GM12878 (cell line): ENCODE measurements around the gene ITCH. TPM values are rescaled to one million over a fixed set of nuclear protein-coding genes. Genes with fewer than 3 reads are reported as not detected.
A peak's percentile ranks its signal among the peaks of the same experiment; 100 is the strongest.

ENCODE experiments used
- ATAC-seq: fragments of 200-7000 bp; cut with Tn5 transposase; 3 replicates; pipeline ENCODE4 v1.9.1; 2020; ENCODE audit warnings: mild to moderate bottlenecking, moderate library complexity
- BruUV-seq: library from RNA; stranded (reverse); fragments of 400-500 nt; replicated peaks from 2 replicates; lab custom pipeline; 2021; lab: Mats Ljungman, UMichigan
- CTCF ChIA-PET: fragments of 300-600 bp; sonication (Branson Sonifier 250); formaldehyde crosslinking; extraction: SDS; loops from one replicate; lab custom pipeline; 2021; ENCODE audit warnings: inconsistent platforms; lab: Yijun Ruan, JAX
- POLR2A ChIA-PET: fragments of 350-600 bp; formaldehyde crosslinking; extraction: SDS; loops from one replicate; lab custom pipeline; 2021; ENCODE audit warnings: inconsistent platforms; lab: Charles Lee
- RAD21 ChIA-PET: fragments of 300-600 bp; sonication (Branson Sonifier 250); formaldehyde crosslinking; loops from one replicate; lab custom pipeline; 2023; ENCODE audit warnings: antibody characterized with exemption; ENCODE audit not compliant: unreplicated experiment; lab: Charles Lee
- SMC1A ChIA-PET: fragments of 300-600 bp; sonication (Branson Sonifier 250); formaldehyde crosslinking; loops from one replicate; lab custom pipeline; 2023; ENCODE audit not compliant: unreplicated experiment, uncharacterized antibody; lab: Charles Lee
- DNase-seq: peaks from one replicate; pipeline ENCODE4 v3.0.0-alpha.2; 2011; ENCODE audit warnings: low read depth, low spot score
- FAIRE-seq: peaks from 3 replicates; lab custom pipeline; 2011; peaks lifted over from hg19 to GRCh38; lab: Jason Lieb, UNC
- H2AFZ ChIP-seq: 2 replicates; pipeline ENCODE4 v1.6.0; 2011; ENCODE audit warnings: low read depth, low read length, control low read depth; ENCODE audit not compliant: control insufficient read depth
- H3K27ac ChIP-seq: 2 replicates; pipeline ENCODE4 v1.5.1; 2011; ENCODE audit warnings: control low read depth; ENCODE audit not compliant: control insufficient read depth, insufficient read depth
- H3K27me3 ChIP-seq, 2 experiments: replicated peaks in 1 of 2; 2 replicates each; pipeline versions ENCODE4 v1.6.0 to v1.6.1; 2011; ENCODE audit warnings: low read length in 1 of 2; ENCODE audit not compliant: control insufficient read depth in 2 of 2, insufficient read depth in 2 of 2
- H3K36me3 ChIP-seq, 2 experiments: 2 replicates each; pipeline ENCODE4 v1.5.1; 2011; ENCODE audit warnings: low read length in 1 of 2; ENCODE audit not compliant: control insufficient read depth in 2 of 2, insufficient read depth in 2 of 2
- H3K4me1 ChIP-seq: 2 replicates; pipeline ENCODE4 v1.6.1; 2011; ENCODE audit warnings: mild to moderate bottlenecking, low read length, moderate library complexity, mixed read lengths; ENCODE audit not compliant: control insufficient read depth, insufficient read depth
- H3K4me2 ChIP-seq: 2 replicates; pipeline ENCODE4 v1.6.0; 2011; ENCODE audit warnings: control low read depth; ENCODE audit not compliant: control insufficient read depth, insufficient read depth
- H3K4me3 ChIP-seq: fragments of 200-600 bp; sonication (generic); 2 replicates; pipeline ENCODE4 v1.5.1; 2016
- H3K79me2 ChIP-seq: 2 replicates; pipeline ENCODE4 v1.6.0; 2011; ENCODE audit warnings: low read length; ENCODE audit not compliant: control insufficient read depth, insufficient read depth
- H3K9ac ChIP-seq: 2 replicates; pipeline ENCODE4 v1.8.0; 2011; ENCODE audit warnings: low read length, control low read depth, mixed read lengths; ENCODE audit not compliant: control insufficient read depth, insufficient read depth
- H3K9me3 ChIP-seq: replicated peaks from 3 replicates; pipeline ENCODE4 v1.5.1; 2011; ENCODE audit warnings: mild to moderate bottlenecking, low read length; ENCODE audit not compliant: control insufficient read depth, insufficient read depth
- H4K20me1 ChIP-seq: 2 replicates; pipeline ENCODE4 v1.6.0; 2011; ENCODE audit not compliant: control insufficient read depth, insufficient read depth
- CBFB ChIP-seq: IDR thresholded peaks from 2 replicates; pipeline ENCODE4 v1.6.1; 2016; ENCODE audit warnings: antibody characterized with exemption, low read depth
- CHD4 ChIP-seq: fragments of 200-600 bp; sonication (generic); IDR thresholded peaks from 2 replicates; pipeline ENCODE4 v1.6.1; 2016; ENCODE audit warnings: mild to moderate bottlenecking
- EZH2 ChIP-seq: IDR thresholded peaks from 2 replicates; pipeline ENCODE4 v1.6.1; 2012; ENCODE audit warnings: low read depth, mild to moderate bottlenecking, control low read depth, inconsistent platforms, low read length, borderline replicate concordance; ENCODE audit not compliant: control insufficient read depth
- FOXK2 ChIP-seq: fragments of 450-650 bp; IDR thresholded peaks from 2 replicates; pipeline ENCODE4 v1.6.1; 2017; ENCODE audit warnings: mild to moderate bottlenecking, moderate library complexity
- IKZF1 ChIP-seq: fragments of 450-650 bp; conservative IDR thresholded peaks from 2 replicates; pipeline ENCODE4 v1.6.1; 2017; ENCODE audit warnings: antibody characterized with exemption, mild to moderate bottlenecking
- NBN ChIP-seq: fragments of 450-650 bp; IDR thresholded peaks from 2 replicates; pipeline ENCODE4 v1.6.1; 2016
- POLR2A ChIP-seq: IDR thresholded peaks from 2 replicates; pipeline ENCODE4 v1.6.1; 2011; ENCODE audit warnings: low read depth, mild to moderate bottlenecking, low read length
- RAD21 ChIP-seq: IDR thresholded peaks from 2 replicates; pipeline ENCODE4 v1.6.1; 2011; ENCODE audit warnings: mild to moderate bottlenecking, low read depth, low read length, moderate library complexity; ENCODE audit not compliant: insufficient read depth
- SP1 ChIP-seq: IDR thresholded peaks from one replicate; pipeline ENCODE4 v1.6.1; 2011; ENCODE audit warnings: low read depth, low read length
- ZNF217 ChIP-seq: fragments of 450-650 bp; IDR thresholded peaks from 2 replicates; pipeline ENCODE4 v1.6.1; 2017; ENCODE audit warnings: antibody characterized with exemption, mild to moderate bottlenecking
- ZNF384 ChIP-seq: IDR thresholded peaks from 2 replicates; pipeline ENCODE4 v1.6.1; 2012; ENCODE audit warnings: low read depth, mild to moderate bottlenecking, low read length, improper control_type of control experiment, borderline replicate concordance
- WGBS: methylation state at CpG from one replicate; pipeline ENCODE4 v1.1.6; 2016; ENCODE audit warnings: low lambda C conversion rate; ENCODE audit not compliant: insufficient replicate concordance, insufficient coverage; ENCODE audit errors: missing lambda C conversion rate; 5-methylcytosine and 5-hydroxymethylcytosine counted together
- in situ Hi-C: fragments of 300-500 bp; cut with MboI; formaldehyde crosslinking; loops from 9 replicates; pipeline ENCODE4 v1.14.3; 2018; ENCODE audit warnings: mixed read lengths
- intact Hi-C: fragments of 100-400 bp; cut with micrococcal nuclease; formaldehyde crosslinking; loops from one replicate; pipeline ENCODE4 v1.14.2; 2022; ENCODE audit not compliant: unreplicated experiment
- polyA plus RNA-seq, 11 experiments: library from polyadenylated mRNA; depleted of rRNA in 4 of 11; unstranded in 6 of 11; stranded (reverse) in 5 of 11; fragments of >200 nt; fragmentation: Nextera tagmentation in 4 of 11; fragmentation: Illumina TruSeq in 1 of 11; extraction: Ambion mirVana in 4 of 11; extraction: Trizol in 1 of 11; gene quantifications; 1 replicate in 1 of 11; 2 replicates in 10 of 11; pipeline versions ENCODE4 v1.2.1 to v1.2.3, GENCODE V29; 2011 to 2016; ENCODE audit warnings: inconsistent platforms in 2 of 11, missing spikeins in 2 of 11, low read depth in 1 of 11
- total RNA-seq, 4 experiments: library from RNA; depleted of rRNA in 3 of 4; stranded (reverse); fragments of >200 nt in 3 of 4; fragmentation: Illumina TruSeq in 1 of 4; extraction: Trizol in 1 of 4; gene quantifications; 2 replicates each; pipeline versions ENCODE4 v1.2.1 to v1.2.3, GENCODE V29; 2013 to 2021
- TF ChIP-seq, protein P1 (sequence below), 3 experiments: IDR thresholded peaks in 2 of 3; conservative IDR thresholded peaks in 1 of 3; 2 replicates each; pipeline ENCODE4 v1.5.1; 2011; ENCODE audit warnings: low read depth in 3 of 3, low read length in 3 of 3, mild to moderate bottlenecking in 3 of 3, control low read depth in 2 of 3, moderate library complexity in 2 of 3, inconsistent platforms in 1 of 3, mixed read lengths in 1 of 3; ENCODE audit not compliant: control insufficient read depth in 2 of 3, insufficient read depth in 1 of 3; ENCODE audit errors: extremely low read depth in 1 of 3
- TF ChIP-seq, protein P2 (sequence below): fragments of 450-650 bp; IDR thresholded peaks from 2 replicates; pipeline ENCODE4 v1.6.1; 2016; ENCODE audit warnings: mild to moderate bottlenecking
- TF ChIP-seq, protein P3 (sequence below): fragments of 450-650 bp; IDR thresholded peaks from 2 replicates; pipeline ENCODE4 v1.6.1; 2017; ENCODE audit warnings: low read depth, mild to moderate bottlenecking, moderate library complexity

ITCH gene
- total and polyA plus RNA-seq, 10 of the 15 experiments (the other 5 are each of a cell fraction or from before 2014, with no cell fraction given): 7.5 to 46.1 (median 21.5) TPM

DNA sequence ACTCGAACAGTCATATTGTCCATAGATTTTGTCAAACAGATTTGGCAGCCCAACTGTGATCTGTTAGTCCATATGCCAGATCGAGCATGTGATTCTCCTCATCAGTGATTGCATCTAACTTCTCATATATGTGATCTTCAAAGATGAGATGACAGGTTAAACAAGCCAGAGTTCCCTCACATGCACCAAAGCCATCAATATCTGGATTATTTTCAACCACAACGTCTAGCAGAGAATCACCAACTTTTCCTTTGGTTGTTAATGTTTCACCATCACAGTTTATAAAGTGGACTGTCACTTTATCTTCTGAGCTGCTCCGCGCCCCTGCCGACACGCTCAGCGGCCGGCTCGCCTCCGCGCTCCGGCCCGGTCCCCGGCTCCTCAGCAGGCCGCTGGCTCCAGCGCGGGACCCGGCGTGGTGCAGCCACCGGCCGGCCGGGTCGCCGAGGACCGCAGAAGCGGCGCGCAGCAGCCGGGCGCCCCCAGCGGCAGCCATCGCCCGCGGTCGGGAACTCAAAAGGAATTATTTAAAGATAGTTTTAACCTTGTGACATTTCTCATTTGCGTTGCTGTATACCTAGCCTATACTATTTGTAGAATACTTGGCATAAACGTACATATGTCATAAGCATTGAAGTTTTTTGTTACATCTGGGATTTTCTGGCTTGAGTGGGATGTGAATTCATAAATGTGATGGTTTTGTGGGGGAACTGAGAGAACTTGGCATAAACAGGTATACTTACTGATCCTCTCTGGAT is 113.1 kb downstream of the ITCH start:
- RAD21 ChIA-PET: interaction anchor here (3.1 kb wide), 1 partner anchor 163 kb away, joined by 15 read pairs; no protein-coding TSS in a partner anchor
- H3K27me3 ChIP-seq: no peaks in the 10 kb centered on the region
- peaks cover 8% of the 10 kb centered on the region for H3K4me1 ChIP-seq
- WGBS: 5% methylated on average over 38 of the region's 38 CpGs
- intact Hi-C loops: loop anchor here (5.0 kb wide), 1 partner anchor 41 kb away; the partner anchor contains the start of gene DYNLRB1
- FAIRE-seq (no peak), DNase-seq (no peak), ATAC-seq (peak; percentile 91)
- no peak overlapping the region for H3K4me3 ChIP-seq
- no peak overlapping the region for H2AFZ ChIP-seq
- no peak overlapping the region for H3K27ac ChIP-seq
- POLR2A ChIA-PET: no interaction called here
- no peak overlapping the region for H3K9ac ChIP-seq
- SMC1A ChIA-PET: interaction anchor here (1.7 to 2.9 kb wide), 3 partner anchors 16 to 163 kb away, joined by 5 to 17 read pairs (median 6); no protein-coding TSS in a partner anchor
- BruUV-seq: no TSS peak
- no peaks in the 10 kb centered on the region; the same call in 2 of the 3 replicates for H3K9me3 ChIP-seq
- CTCF ChIA-PET: interaction anchor here (0.7 to 3.6 kb wide), 5 partner anchors 11 to 232 kb away, joined by 3 to 41 read pairs (median 5); no protein-coding TSS in a partner anchor
- H3K36me3 ChIP-seq: peaks cover 0 to 9% of the 10 kb centered on the region in 2 experiments; a peak in 3 of 4 replicates
- no peaks in the 10 kb centered on the region for H3K79me2 ChIP-seq
- no peak overlapping the region for H3K4me2 ChIP-seq
- in situ Hi-C loops: no loop called here
- H4K20me1 ChIP-seq: no peaks in the 10 kb centered on the region
- TF ChIP-seq ZNF217 (no peak), CHD4 (no peak), NBN (no peak), SP1 (no peak), RAD21 (peak; percentile 43), CBFB (no peak), IKZF1 (no peak), EZH2 (no peak), POLR2A (no peak), FOXK2 (peak; percentile 10; the same call in 1 of the 2 replicates), ZNF384 (no peak)
- TF ChIP-seq, protein P1, sequence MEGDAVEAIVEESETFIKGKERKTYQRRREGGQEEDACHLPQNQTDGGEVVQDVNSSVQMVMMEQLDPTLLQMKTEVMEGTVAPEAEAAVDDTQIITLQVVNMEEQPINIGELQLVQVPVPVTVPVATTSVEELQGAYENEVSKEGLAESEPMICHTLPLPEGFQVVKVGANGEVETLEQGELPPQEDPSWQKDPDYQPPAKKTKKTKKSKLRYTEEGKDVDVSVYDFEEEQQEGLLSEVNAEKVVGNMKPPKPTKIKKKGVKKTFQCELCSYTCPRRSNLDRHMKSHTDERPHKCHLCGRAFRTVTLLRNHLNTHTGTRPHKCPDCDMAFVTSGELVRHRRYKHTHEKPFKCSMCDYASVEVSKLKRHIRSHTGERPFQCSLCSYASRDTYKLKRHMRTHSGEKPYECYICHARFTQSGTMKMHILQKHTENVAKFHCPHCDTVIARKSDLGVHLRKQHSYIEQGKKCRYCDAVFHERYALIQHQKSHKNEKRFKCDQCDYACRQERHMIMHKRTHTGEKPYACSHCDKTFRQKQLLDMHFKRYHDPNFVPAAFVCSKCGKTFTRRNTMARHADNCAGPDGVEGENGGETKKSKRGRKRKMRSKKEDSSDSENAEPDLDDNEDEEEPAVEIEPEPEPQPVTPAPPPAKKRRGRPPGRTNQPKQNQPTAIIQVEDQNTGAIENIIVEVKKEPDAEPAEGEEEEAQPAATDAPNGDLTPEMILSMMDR (IDR thresholded peaks at IDR 0.05 in 2 of 3, conservative IDR thresholded peaks at IDR 0.05 in 1 of 3; ENCODE audit: control insufficient read depth in 2 of 3, extremely low read depth in 1 of 3, insufficient read depth in 1 of 3, low read depth in 3 of 3, low read length in 3 of 3): peak; percentile 28 to 56 (median 44); a peak in 5 of 6 replicates
- TF ChIP-seq, protein P2, sequence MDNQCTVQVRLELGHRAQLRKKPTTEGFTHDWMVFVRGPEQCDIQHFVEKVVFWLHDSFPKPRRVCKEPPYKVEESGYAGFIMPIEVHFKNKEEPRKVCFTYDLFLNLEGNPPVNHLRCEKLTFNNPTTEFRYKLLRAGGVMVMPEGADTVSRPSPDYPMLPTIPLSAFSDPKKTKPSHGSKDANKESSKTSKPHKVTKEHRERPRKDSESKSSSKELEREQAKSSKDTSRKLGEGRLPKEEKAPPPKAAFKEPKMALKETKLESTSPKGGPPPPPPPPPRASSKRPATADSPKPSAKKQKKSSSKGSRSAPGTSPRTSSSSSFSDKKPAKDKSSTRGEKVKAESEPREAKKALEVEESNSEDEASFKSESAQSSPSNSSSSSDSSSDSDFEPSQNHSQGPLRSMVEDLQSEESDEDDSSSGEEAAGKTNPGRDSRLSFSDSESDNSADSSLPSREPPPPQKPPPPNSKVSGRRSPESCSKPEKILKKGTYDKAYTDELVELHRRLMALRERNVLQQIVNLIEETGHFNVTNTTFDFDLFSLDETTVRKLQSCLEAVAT: no peak
- TF ChIP-seq, protein P3, sequence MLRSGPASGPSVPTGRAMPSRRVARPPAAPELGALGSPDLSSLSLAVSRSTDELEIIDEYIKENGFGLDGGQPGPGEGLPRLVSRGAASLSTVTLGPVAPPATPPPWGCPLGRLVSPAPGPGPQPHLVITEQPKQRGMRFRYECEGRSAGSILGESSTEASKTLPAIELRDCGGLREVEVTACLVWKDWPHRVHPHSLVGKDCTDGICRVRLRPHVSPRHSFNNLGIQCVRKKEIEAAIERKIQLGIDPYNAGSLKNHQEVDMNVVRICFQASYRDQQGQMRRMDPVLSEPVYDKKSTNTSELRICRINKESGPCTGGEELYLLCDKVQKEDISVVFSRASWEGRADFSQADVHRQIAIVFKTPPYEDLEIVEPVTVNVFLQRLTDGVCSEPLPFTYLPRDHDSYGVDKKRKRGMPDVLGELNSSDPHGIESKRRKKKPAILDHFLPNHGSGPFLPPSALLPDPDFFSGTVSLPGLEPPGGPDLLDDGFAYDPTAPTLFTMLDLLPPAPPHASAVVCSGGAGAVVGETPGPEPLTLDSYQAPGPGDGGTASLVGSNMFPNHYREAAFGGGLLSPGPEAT: no peak
